H1 (cell line): ENCODE measurements around the gene RHD.
A peak's percentile ranks its signal among the peaks of the same experiment; 100 is the strongest.

Experiments
- JUN ChIP-seq: IDR thresholded peaks from 2 replicates; pipeline ENCODE4 v1.6.1; 2011; ENCODE audit warnings: low read depth, mild to moderate bottlenecking, improper control_type of control experiment, low read length
- JUND ChIP-seq: IDR thresholded peaks from 2 replicates; pipeline ENCODE4 v1.6.1; 2011; ENCODE audit warnings: mild to moderate bottlenecking, improper control_type of control experiment, low read length
- POLR2A ChIP-seq, 2 experiments: IDR thresholded peaks; 1 replicate in 1 of 2; 2 replicates in 1 of 2; pipeline ENCODE4 v1.6.1; 2011; ENCODE audit warnings: low read depth in 2 of 2, low read length in 2 of 2, mild to moderate bottlenecking in 2 of 2; ENCODE audit errors: control extremely low read depth in 1 of 2
- RAD21 ChIP-seq, 2 experiments: IDR thresholded peaks in 1 of 2; conservative IDR thresholded peaks in 1 of 2; 2 replicates each; pipeline ENCODE4 v1.6.1; 2011; ENCODE audit warnings: low read depth in 2 of 2, low read length in 2 of 2, improper control_type of control experiment in 1 of 2, inconsistent platforms in 1 of 2, mild to moderate bottlenecking in 1 of 2, moderate library complexity in 1 of 2
- SRF ChIP-seq: IDR thresholded peaks from 2 replicates; pipeline ENCODE4 v1.6.1; 2011; ENCODE audit warnings: mild to moderate bottlenecking, low read depth, low read length, moderate library complexity
- TF ChIP-seq, protein P1 (sequence below): IDR thresholded peaks from 2 replicates; pipeline ENCODE4 v1.6.1; 2011; ENCODE audit warnings: low read depth, mild to moderate bottlenecking, low read length; ENCODE audit not compliant: insufficient read depth
- TF ChIP-seq, protein P2 (sequence below), 3 experiments: IDR thresholded peaks; 1 replicate in 2 of 3; 2 replicates in 1 of 3; pipeline versions ENCODE4 v1.5.1 to v1.6.1; 2011; ENCODE audit warnings: low read length in 3 of 3, mild to moderate bottlenecking in 3 of 3, inconsistent platforms in 2 of 3, low read depth in 1 of 3, moderate library complexity in 1 of 3; ENCODE audit not compliant: insufficient read depth in 1 of 3; ENCODE audit errors: control extremely low read depth in 1 of 3

DNA sequence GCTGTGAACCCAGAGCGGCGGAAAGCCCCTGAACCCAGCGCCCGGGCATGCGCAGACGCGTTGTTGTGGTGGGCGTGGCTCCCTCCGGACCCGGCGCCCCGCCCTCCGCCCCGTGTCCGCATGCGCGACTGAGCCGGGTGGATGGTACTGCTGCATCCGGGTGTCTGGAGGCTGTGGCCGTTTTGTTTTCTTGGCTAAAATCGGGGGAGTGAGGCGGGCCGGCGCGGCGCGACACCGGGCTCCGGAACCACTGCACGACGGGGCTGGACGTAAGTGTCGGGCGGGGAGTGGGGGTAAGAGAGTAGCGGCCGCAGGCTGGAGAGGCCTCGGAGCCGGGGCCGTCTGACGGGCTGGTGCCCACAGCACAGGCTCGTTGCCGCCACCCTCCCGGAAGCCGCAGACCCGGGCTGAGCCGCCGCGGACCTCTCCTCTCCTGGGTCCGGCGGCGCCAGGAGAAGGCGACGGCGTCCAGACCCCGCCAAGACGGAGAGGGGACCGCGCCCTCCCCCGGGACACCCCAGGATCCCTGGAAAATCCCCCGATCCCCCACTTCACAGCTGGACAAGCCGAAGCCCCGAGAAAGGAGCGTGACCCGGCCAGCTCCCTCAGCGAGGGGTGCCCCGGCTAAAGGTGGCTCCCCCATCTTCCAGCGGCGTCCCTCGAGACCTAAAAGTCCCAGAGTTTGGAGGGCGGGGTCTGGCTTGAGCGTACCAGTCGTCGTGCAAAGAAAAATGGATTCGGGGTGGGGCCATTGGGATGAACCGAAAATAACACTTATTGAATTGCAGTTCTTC is 66.1 kb downstream of the RHD start, which contains the start of gene TMEM50A:
- TF ChIP-seq, protein P1, sequence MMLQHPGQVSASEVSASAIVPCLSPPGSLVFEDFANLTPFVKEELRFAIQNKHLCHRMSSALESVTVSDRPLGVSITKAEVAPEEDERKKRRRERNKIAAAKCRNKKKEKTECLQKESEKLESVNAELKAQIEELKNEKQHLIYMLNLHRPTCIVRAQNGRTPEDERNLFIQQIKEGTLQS, result no peak
- TF ChIP-seq, protein P2, sequence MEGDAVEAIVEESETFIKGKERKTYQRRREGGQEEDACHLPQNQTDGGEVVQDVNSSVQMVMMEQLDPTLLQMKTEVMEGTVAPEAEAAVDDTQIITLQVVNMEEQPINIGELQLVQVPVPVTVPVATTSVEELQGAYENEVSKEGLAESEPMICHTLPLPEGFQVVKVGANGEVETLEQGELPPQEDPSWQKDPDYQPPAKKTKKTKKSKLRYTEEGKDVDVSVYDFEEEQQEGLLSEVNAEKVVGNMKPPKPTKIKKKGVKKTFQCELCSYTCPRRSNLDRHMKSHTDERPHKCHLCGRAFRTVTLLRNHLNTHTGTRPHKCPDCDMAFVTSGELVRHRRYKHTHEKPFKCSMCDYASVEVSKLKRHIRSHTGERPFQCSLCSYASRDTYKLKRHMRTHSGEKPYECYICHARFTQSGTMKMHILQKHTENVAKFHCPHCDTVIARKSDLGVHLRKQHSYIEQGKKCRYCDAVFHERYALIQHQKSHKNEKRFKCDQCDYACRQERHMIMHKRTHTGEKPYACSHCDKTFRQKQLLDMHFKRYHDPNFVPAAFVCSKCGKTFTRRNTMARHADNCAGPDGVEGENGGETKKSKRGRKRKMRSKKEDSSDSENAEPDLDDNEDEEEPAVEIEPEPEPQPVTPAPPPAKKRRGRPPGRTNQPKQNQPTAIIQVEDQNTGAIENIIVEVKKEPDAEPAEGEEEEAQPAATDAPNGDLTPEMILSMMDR (IDR thresholded peaks at IDR 0.05; ENCODE audit: control extremely low read depth in 1 of 3, insufficient read depth in 1 of 3, low read depth in 1 of 3, low read length in 3 of 3), result 0 out of 4 replicates have a peak, but pooled peaks of 1 of the 3 experiments have one; percentile 0
- TF ChIP-seq RAD21 (IDR thresholded peaks at IDR 0.05 in 1 of 2, conservative IDR thresholded peaks at IDR 0.05 in 1 of 2; ENCODE audit: low read depth in 2 of 2, low read length in 2 of 2), result no peak
- TF ChIP-seq JUN, result no peak
- no peak for TF ChIP-seq JUND
- TF ChIP-seq POLR2A (IDR thresholded peaks at IDR 0.05; ENCODE audit: control extremely low read depth in 1 of 2, low read depth in 2 of 2, low read length in 2 of 2), result peak in 1 of 2 experiments; percentile 71; a peak in 2 of 3 replicates
- TF ChIP-seq SRF, result no peak
